SU-DHL-6 (cell line): ENCODE data around the gene DGKB.
A peak's percentile ranks its signal among the peaks of the same experiment; 100 is the strongest.

ENCODE experiments used
- H2AFZ ChIP-seq: fragments of 200-600 bp; sonication (generic); 2 replicates; pipeline ENCODE4 v1.6.1; 2014; ENCODE audit warnings: low read depth, mild to moderate bottlenecking, moderate library complexity, mixed read lengths, antibody characterized with exemption, low read length; ENCODE audit not compliant: severe bottlenecking
- H3F3A ChIP-seq: fragments of 200-600 bp; shearing (Covaris generic); 2 replicates; pipeline ENCODE4 v1.6.0; 2016; ENCODE audit warnings: antibody characterized with exemption, mild to moderate bottlenecking; ENCODE audit not compliant: insufficient read depth
- H3K27ac ChIP-seq: fragments of 200-600 bp; sonication (generic); 2 replicates; pipeline ENCODE4 v1.5.1; 2016; ENCODE audit warnings: low read depth, mild to moderate bottlenecking, low read length, moderate library complexity, mixed read lengths
- H3K27me3 ChIP-seq: fragments of 200-600 bp; sonication (generic), shearing (Covaris generic); 2 replicates; pipeline ENCODE4 v1.6.0; 2014; ENCODE audit warnings: mild to moderate bottlenecking, low read length
- H3K36me3 ChIP-seq: fragments of 200-600 bp; sonication (generic); 2 replicates; pipeline ENCODE4 v1.6.1; 2014; ENCODE audit warnings: mild to moderate bottlenecking, low read length, mixed read lengths
- H3K4me2 ChIP-seq: fragments of 300-600, 200-600 bp; shearing (Covaris generic), sonication (generic); 2 replicates; pipeline ENCODE4 v1.6.0; 2014; ENCODE audit warnings: low read length, low read depth, mild to moderate bottlenecking; ENCODE audit not compliant: poor library complexity, severe bottlenecking
- H3K4me3 ChIP-seq: fragments of 200-600 bp; sonication (generic); 2 replicates; pipeline ENCODE4 v1.5.1; 2014; ENCODE audit warnings: antibody characterized with exemption, low read length, mild to moderate bottlenecking, mixed read lengths; ENCODE audit not compliant: insufficient read depth, poor library complexity, severe bottlenecking
- H3K79me2 ChIP-seq: fragments of 200-600 bp; sonication (generic); 2 replicates; pipeline ENCODE4 v1.6.1; 2014; ENCODE audit warnings: mild to moderate bottlenecking, low read length, moderate library complexity; ENCODE audit not compliant: insufficient read depth
- H3K9ac ChIP-seq: fragments of 200-600 bp; sonication (generic); 2 replicates; pipeline ENCODE4 v1.7.0; 2014; ENCODE audit warnings: mild to moderate bottlenecking, low read length
- H3K9me2 ChIP-seq: fragments of 200-600 bp; sonication (generic); replicated peaks from 2 replicates; pipeline ENCODE4 v1.6.1; 2014; ENCODE audit warnings: low read length; ENCODE audit not compliant: insufficient read depth
- H3K9me3 ChIP-seq: fragments of 200-600 bp; sonication (generic); 2 replicates; pipeline ENCODE4 v1.6.1; 2014; ENCODE audit warnings: low read length, mixed read lengths; ENCODE audit not compliant: insufficient read depth
- H4K20me1 ChIP-seq: fragments of 200-600 bp; sonication (generic); 2 replicates; pipeline ENCODE4 v1.6.1; 2014; ENCODE audit warnings: low read depth, mild to moderate bottlenecking, antibody characterized with exemption, low read length, moderate library complexity, mixed read lengths
- EZH2phosphoT487 ChIP-seq: fragments of 200-600 bp; sonication (generic), shearing (Covaris generic); conservative IDR thresholded peaks from 2 replicates; pipeline ENCODE4 v1.6.1; 2018; ENCODE audit warnings: mild to moderate bottlenecking, antibody characterized with exemption, low read length, moderate library complexity, mixed read lengths
- TF ChIP-seq, protein P1 (sequence below): fragments of 200-600 bp; sonication (generic); IDR thresholded peaks from one replicate; pipeline ENCODE4 v1.5.1; 2017; ENCODE audit warnings: antibody characterized with exemption, mild to moderate bottlenecking, low read length, moderate library complexity; ENCODE audit not compliant: insufficient read depth, poor library complexity, severe bottlenecking

The DGKB gene

DNA sequence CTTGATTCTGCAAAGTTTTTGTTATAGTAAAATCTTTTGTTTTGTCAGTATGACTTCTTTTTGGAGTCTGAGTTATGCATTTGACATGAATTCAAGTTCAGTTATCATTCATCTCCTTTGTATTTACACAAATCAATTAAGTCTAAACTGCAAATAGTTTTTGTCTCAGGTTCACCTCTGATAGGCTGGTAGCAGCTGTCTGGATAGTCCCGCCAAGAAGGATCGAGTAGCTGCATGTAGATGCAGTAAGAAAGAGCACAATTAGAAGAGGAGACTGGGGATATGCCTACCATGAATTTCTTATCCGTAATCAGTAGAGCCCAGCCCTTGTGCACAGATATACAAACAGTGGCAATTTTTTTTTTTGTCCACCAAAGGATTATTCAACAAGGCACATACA lies 520.6 kb downstream of the DGKB start:
- no peaks in the 10 kb centered on the region for H3K79me2 ChIP-seq
- H4K20me1 ChIP-seq: no peaks in the 10 kb centered on the region
- no peaks in the 10 kb centered on the region; the same call in 1 of the 2 replicates for H3K9me2 ChIP-seq
- no peaks in the 10 kb centered on the region for H3K9me3 ChIP-seq
- H3K27me3 ChIP-seq: no peaks in the 10 kb centered on the region
- no peaks in the 10 kb centered on the region for H3F3A ChIP-seq
- H3K36me3 ChIP-seq: no peaks in the 10 kb centered on the region
- H3K27ac ChIP-seq: no peak overlapping the region
- H3K4me3 ChIP-seq: no peak overlapping the region
- TF ChIP-seq, protein P1, sequence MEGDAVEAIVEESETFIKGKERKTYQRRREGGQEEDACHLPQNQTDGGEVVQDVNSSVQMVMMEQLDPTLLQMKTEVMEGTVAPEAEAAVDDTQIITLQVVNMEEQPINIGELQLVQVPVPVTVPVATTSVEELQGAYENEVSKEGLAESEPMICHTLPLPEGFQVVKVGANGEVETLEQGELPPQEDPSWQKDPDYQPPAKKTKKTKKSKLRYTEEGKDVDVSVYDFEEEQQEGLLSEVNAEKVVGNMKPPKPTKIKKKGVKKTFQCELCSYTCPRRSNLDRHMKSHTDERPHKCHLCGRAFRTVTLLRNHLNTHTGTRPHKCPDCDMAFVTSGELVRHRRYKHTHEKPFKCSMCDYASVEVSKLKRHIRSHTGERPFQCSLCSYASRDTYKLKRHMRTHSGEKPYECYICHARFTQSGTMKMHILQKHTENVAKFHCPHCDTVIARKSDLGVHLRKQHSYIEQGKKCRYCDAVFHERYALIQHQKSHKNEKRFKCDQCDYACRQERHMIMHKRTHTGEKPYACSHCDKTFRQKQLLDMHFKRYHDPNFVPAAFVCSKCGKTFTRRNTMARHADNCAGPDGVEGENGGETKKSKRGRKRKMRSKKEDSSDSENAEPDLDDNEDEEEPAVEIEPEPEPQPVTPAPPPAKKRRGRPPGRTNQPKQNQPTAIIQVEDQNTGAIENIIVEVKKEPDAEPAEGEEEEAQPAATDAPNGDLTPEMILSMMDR: no peak
- H3K9ac ChIP-seq: no peak overlapping the region
- H2AFZ ChIP-seq: no peak overlapping the region
- no peak overlapping the region for H3K4me2 ChIP-seq

DNA sequence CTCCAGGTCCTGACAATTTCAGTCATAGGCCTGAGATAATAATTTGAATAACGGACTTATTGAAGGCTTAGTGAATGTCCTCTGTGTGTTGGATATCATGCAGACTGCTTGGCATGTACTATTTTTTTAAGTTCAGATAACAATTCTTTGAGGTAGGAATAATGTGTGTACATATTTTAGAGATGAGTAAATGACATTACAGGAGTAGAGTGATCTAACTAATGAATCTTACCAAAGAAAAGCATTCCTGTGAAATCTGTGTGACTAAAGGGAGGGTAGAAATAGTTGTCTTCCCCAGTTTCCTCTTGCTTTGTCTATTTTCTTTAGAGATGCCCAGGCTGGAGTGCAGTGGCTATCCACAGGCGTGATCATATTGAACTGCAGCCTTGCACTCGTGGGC lies 521.2 kb downstream of the DGKB start:
- H3K9me2 ChIP-seq: no peaks in the 10 kb centered on the region; the same call in 1 of the 2 replicates
- no peak overlapping the region for H3K4me3 ChIP-seq
- H3F3A ChIP-seq: no peaks in the 10 kb centered on the region
- no peaks in the 10 kb centered on the region for H4K20me1 ChIP-seq
- no peak overlapping the region for H3K9ac ChIP-seq
- H3K9me3 ChIP-seq: no peaks in the 10 kb centered on the region
- no peaks in the 10 kb centered on the region for H3K79me2 ChIP-seq
- no peak for TF ChIP-seq EZH2phosphoT487
- TF ChIP-seq, protein P1: no peak
- H3K27me3 ChIP-seq: no peaks in the 10 kb centered on the region
- H3K4me2 ChIP-seq: no peak overlapping the region
- H3K27ac ChIP-seq: no peak overlapping the region
- no peaks in the 10 kb centered on the region for H3K36me3 ChIP-seq
- H2AFZ ChIP-seq: no peak overlapping the region

DNA sequence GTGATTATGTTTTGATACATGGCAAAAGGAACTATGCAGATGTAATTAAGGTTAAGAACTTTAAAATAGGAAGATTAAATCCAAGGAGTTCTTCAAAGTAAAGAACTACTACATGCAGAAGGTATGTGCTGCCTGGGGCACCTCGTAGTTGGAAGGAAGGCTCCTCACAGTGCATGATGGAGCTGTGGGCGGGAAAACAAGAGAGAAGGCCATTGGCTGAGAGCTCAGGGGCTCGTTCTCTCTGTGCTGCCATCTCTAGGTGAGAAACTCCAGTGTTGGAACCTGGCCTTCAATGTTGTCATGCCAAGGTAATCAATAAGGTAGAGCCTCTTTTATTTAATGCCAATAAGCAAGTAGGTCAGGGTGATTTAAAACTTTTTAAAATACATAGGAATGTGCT lies 521.7 kb downstream of the DGKB start:
- H3K9me2 ChIP-seq: no peaks in the 10 kb centered on the region; the same call in 1 of the 2 replicates
- no peak overlapping the region for H3K4me2 ChIP-seq
- no peak overlapping the region for H3K4me3 ChIP-seq
- H3F3A ChIP-seq: no peaks in the 10 kb centered on the region
- peak overlapping the region; percentile 44 for H2AFZ ChIP-seq
- H3K36me3 ChIP-seq: no peaks in the 10 kb centered on the region
- H3K27me3 ChIP-seq: no peaks in the 10 kb centered on the region
- H3K9ac ChIP-seq: no peak overlapping the region
- no peaks in the 10 kb centered on the region for H4K20me1 ChIP-seq
- H3K79me2 ChIP-seq: no peaks in the 10 kb centered on the region
- no peaks in the 10 kb centered on the region for H3K9me3 ChIP-seq
- no peak overlapping the region for H3K27ac ChIP-seq
- TF ChIP-seq EZH2phosphoT487: no peak
- TF ChIP-seq, protein P1: no peak
